GM10266 (cell line): ENCODE results near the gene SCMH1.

Source experiments
- DNase-seq: peaks from one replicate; pipeline ENCODE4 v3.0.0; 2012; ENCODE audit errors: extremely low spot score
- TF ChIP-seq, protein P1 (sequence below): IDR thresholded peaks from 2 replicates; pipeline ENCODE4 v1.5.1; 2012; ENCODE audit warnings: mild to moderate bottlenecking, low read depth; ENCODE audit not compliant: control insufficient read depth, insufficient read depth; ENCODE audit errors: missing control alignments

SCMH1 gene

GRCh38 chr1:41038110-41038509 lies 204.0 kb downstream of the SCMH1 start:
- TF ChIP-seq, protein P1, sequence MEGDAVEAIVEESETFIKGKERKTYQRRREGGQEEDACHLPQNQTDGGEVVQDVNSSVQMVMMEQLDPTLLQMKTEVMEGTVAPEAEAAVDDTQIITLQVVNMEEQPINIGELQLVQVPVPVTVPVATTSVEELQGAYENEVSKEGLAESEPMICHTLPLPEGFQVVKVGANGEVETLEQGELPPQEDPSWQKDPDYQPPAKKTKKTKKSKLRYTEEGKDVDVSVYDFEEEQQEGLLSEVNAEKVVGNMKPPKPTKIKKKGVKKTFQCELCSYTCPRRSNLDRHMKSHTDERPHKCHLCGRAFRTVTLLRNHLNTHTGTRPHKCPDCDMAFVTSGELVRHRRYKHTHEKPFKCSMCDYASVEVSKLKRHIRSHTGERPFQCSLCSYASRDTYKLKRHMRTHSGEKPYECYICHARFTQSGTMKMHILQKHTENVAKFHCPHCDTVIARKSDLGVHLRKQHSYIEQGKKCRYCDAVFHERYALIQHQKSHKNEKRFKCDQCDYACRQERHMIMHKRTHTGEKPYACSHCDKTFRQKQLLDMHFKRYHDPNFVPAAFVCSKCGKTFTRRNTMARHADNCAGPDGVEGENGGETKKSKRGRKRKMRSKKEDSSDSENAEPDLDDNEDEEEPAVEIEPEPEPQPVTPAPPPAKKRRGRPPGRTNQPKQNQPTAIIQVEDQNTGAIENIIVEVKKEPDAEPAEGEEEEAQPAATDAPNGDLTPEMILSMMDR = no peak
- no peak for DNase-seq

GRCh38 chr1:41037116-41037903 lies 204.8 kb downstream of the SCMH1 start:
- no peak for DNase-seq
- TF ChIP-seq, protein P1 = no peak

GRCh38 chr1:41033272-41033671 lies 208.8 kb downstream of the SCMH1 start:
- DNase-seq = no peak
- TF ChIP-seq, protein P1 = no peak

GRCh38 chr1:41032147-41032546 lies 210.0 kb downstream of the SCMH1 start:
- TF ChIP-seq, protein P1 = no peak

DNA sequence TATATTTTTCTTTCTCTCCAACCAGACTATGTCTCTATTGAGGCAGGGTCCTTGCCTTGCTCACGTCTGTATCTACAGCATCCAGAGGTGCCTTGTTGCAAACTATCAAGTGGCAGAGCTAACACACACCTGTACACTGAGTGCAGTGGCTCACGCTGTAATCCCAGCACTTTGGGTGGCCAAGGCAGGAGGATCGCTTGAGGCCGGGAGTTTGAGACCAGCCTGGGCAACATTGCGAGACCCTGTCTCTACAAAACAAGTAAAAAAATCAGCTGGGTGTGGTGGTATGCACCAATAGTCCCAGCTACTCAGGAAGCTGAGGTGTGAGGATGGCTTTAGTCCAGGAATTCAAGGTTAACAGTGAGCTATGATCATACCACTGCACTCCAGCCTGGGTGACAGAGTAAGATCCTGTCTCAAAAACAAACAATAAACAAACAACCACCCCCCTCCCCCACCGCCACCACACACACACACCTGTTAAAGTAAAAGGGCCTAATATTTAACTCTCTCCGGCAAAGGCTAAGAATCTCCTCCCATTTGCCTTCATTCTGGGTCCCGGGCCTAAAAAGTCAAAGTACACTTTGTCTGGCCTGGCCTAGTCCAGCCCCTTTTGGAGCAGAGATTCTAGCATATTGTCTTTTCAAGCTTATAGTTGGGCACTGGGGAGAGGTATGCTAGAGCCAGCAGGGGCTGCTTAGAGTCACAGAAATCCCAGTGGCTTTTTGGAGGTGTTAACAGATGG lies 211.1 kb downstream of the SCMH1 start:
- TF ChIP-seq, protein P1 = no peak

More at GRCh38 chr1:41032147-41032546, 210.0 kb downstream of the SCMH1 start:
- no peak for DNase-seq

DNA sequence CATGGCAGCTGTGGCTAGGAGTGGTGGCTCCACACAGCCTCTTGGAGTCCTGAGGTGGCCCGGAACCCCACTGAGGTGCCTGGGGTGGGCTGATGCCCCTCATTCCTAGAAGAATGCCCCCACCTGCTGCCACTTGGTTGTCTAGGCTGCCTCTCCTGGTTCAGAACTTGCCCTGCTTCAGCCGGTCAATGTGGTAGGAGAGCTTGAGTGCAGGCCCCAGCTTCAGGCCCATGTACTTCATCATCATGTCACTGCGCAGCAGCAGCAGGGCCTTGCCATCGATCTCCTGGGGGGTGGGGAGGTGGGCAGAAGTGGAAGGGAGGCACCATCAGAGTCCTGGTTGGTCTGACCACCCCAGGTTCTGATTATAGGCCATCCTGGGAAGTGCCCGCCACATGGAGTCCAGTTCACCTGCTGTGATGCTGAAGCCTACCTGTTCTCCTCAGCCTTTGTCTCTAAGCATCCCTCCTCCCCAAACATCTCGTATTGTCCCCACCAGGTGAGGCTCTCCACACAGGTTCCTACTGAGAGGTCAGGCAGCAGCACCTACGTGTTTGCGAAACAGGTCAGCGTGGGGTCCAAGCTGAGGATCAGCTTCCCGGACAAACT lies 214.0 kb downstream of the SCMH1 start:
- TF ChIP-seq, protein P1 = no peak
- DNase-seq = no peak

More for the DNA sequence above, 211.1 kb downstream of the SCMH1 start:
- DNase-seq = no peak
